NCI-H69 (cell line): ENCODE measurements around the gene USP34.

ENCODE experiments used
- DNase-seq: peaks from one replicate; lab custom pipeline; 2025; lab: John Stamatoyannopoulos, UW

The USP34 gene

GRCh38 chr2:61368687-61369665, 101.9 kb downstream of the USP34 start:
- DNase-seq = no peak

DNA sequence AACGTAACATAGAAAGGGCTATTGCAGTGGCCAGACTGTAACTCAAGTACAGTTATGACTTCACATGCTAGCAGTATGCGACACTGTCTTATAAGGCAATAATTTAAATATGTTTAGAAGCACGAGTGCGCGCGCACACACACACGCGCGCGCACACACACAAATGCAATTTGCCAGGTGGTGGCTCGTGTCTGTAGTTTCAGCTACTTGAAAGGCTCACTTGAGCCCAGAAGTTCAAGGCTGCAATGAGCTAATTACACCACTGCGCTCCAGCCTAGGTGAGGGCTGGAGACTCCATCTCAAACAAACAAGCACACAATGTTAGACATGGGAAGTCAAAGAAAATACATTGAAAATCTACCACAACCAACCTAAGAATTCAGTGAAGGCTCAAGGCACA, 103.7 kb downstream of the USP34 start:
- no peak for DNase-seq

DNA sequence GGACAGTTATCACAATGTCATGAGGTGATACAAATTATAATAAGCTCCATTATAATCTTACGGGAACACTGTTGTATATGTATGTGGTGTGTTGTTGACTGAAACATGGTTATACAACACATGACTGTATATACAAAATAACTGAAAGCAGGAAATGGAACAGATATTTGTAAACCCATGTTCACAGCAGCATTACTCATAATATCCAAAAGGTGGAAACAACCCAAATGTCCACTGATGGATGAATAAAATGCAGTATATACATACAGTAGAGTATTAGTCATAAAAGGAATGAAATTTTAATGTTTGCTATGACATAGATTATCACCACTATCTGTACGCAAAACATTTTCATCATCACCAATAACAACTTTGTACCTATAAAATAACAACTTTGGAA, 107.3 kb downstream of the USP34 start:
- DNase-seq = no peak

GRCh38 chr2:61362873-61363272, 108.0 kb downstream of the USP34 start:
- no peak for DNase-seq

GRCh38 chr2:61361068-61361467, 109.8 kb downstream of the USP34 start:
- DNase-seq = no peak

DNA sequence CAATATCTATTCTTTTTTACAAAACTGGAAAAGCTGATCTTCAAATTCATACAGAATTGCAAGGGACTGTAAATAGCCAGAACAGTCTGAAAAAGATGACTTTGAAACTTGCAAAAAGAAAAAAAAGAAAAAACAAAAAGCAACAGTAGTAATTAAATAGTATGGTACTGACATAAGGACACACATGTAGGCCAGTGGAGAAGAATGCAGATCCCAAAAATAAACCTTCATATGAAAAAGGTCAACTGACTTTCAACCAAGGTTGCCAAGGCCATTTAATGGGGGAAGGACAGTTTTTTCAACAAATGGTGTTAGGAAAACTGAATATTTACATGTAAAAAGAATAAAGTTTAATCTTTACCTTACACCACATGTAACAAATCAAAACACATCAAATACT, 111.8 kb downstream of the USP34 start:
- no peak for DNase-seq

DNA sequence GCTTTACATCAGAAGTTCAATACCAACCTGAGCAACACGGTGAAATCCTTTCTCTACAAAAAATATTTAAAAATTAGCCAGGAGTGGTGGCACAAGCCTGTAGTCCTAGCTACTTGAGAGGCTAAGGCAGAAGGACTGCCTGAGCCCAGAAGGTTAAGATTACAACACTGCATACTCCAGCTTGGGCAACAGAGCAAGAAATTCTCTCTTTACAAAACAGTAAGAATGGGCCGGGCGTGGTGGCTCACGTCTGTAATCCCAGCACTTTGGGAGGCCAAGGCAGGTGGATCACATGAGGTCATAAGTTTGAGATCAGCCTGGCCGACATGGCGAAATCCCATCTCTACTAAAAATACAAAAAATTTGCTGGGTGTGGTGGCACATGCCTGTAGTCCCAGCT, 113.2 kb downstream of the USP34 start:
- no peak for DNase-seq

GRCh38 chr2:61356958-61357350, 113.9 kb downstream of the USP34 start:
- DNase-seq = no peak

DNA sequence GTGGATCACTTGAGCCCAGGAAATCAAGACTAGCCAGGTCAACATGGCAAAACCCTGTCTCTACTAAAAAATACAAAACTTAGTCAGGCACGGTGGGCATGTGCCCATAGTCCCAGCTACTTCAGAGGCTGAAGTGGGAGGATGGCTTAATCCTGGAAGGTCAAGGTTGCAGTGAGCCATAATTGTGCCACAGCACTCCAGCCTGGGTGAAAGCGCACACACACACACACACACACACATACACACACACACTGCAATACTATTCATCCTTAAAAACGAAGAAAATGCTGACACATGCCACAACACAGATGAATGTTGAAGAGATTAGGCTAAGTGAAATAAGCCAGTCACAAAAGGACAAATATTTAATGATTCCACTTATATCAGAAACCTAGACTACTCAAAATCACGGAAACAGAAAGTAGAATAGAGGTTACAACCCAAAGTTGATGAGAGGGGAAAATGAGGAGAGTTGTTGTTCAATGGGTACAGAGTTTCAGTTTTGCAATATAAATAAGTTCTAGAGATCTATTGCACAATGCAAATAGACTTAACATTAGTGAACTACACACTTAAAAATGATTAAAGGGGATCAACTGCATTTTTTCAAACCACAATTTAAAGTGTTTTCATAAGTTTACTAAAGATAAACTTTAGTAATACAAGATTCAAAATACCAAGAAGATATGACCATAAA, 114.5 kb downstream of the USP34 start:
- no peak for DNase-seq

- no peak for DNase-seq
These were observed 116.2 kb downstream of the USP34 start for GRCh38 chr2:61354543-61355197.

DNA sequence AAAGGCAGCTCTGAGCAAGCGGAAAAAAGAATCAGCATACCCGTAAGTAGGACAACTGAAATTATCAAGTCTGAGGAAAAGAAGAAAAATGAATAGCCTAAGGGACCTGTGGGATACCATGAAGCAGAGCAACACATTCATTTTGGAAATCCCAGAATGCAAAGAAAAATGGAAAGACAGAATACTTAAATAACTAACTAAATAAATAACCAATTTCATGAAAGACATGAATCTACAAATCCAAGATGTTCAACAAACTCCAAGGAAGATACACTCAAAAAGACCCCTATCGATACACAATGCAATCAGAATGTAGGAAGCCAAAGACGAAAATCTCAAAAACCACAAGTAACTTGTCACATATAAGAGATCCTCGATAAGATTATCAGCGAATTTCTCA, 117.0 kb downstream of the USP34 start:
- DNase-seq = no peak

DNA sequence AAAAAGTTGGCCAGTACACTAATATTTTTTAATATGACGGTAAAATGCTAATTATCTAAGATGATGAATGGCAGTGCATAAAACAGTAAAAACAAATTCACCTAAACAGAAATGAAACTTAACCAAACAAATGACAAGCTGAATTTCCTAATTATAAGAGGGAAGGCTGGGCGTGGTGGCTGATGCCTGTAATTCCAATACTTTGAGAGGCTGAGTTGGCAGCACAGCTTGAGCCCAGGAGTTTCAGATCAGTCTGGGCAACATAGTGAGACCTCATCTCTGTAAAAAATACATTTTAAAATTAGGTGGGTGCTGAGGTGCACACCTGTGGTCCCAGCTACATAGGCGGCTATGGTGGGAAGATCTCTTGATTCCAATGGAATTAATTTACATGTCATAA, 120.1 kb downstream of the USP34 start:
- DNase-seq = no peak

DNA sequence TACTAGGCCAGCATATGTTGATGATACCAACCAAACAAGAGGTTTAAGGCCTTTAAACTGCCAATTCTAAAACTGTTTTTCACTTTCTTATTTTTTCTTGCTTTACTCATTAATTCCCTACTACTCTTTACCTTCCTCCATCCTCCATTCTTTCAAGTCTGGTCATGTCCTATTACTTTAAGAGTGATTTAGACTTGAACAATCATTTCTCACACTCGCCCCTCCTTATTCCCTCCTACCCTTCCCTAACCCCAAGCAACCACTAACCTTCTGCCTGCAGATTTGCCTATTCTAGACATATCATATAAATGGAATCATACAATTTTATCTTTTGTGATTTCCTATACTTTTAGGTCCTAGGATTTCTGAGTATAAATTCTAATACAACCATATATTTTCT, 127.7 kb downstream of the USP34 start:
- DNase-seq = no peak

- DNase-seq = no peak
These were observed 130.6 kb downstream of the USP34 start for GRCh38 chr2:61340242-61340641.

- DNase-seq = no peak
These were observed 132.4 kb downstream of the USP34 start for GRCh38 chr2:61338447-61338846.

DNA sequence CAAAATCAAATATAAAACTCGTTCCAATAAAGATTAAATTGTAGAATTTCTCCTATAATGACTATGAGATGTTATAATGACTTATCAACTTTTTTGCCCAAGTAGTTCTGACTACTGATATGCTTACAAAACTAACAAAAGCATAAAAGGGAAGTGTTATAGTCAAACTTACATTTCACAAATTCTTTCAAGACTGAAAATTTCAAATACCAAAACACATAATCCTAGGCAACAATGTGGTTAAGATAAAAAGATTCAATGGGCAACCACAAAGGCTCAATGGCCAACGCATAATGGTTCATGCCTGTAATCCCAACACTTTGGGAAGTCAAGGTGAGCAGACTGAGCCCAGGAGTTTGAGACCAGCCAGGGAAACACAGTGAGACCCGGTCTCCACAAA, 135.7 kb downstream of the USP34 start:
- DNase-seq = no peak

DNA sequence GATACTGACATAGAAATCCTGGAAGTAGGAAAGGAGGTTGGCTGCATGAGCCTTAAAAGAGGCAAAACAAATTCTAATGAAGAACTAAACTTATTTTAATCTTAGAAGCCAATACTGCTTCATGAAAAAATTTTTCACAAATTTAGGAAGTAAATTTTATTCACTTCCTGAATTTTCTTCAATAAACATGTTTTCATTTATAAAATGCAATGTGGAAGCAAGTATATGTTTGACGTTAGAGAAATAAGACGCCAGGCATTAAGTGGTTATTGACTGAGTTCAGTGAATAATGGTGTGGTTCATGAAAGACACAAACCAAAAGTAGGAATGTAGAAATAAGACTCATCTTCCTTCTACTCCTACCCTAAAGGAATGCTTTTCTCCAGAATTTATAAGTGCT, 136.4 kb downstream of the USP34 start:
- DNase-seq = no peak

- no peak for DNase-seq
These were observed 142.1 kb downstream of the USP34 start for GRCh38 chr2:61328707-61329251.

DNA sequence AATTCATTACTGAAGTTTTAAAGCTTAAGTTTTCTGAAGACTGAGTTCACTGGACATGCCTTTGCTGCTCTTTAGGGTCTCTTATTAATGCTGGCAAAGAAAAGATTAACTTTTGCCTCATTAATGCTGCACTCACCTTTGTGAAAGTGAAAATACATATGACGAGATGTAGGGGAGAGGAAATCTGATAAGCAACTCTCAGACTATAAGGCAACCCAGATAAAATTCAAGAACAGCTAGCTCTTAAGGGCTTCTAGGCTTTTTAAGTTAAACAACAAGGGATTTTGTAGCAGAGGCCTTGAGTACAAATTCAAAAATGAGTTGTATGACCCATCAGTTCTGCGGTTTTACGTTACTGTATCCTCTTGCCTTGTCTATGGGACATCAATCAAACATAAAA, 143.7 kb downstream of the USP34 start:
- DNase-seq = no peak

- DNase-seq = no peak
These were observed 144.5 kb downstream of the USP34 start for GRCh38 chr2:61326423-61326822.

DNA sequence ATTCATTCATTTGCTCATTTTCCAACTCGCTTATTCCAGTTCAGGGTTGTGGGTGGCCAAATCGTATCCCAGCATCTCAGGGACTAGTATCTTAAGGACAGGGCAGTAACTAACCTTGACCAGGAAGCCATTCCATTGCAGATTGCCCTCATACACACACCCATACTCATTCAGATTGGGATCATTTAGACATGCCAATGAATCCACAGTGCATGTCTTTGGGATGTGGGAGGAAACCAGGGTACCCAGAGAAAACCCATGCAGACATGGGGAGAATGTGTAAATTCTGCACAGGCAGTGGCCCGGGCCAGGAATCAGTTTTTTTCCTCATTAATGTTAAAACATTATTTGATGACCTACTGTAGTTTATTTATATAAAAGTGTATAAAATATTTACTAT, 150.7 kb downstream of the USP34 start:
- no peak for DNase-seq

DNA sequence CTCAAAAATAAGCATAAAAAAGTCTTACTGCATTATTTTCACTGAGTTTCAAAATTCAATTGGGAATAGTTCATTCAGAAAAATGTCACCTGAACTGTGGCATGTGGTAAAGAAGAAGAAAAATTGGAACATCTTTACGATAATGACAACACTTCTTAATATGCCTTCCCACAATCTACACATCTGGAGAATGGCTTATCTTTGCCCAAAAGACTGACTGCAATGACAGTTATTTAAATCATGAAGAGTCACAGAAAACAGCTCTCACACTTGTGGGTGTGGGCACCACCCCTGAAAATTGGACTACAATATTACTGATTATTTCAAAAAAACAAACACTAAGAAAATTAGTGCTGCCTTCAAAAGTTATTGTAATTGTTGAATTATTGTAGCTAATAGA, 152.3 kb downstream of the USP34 start:
- DNase-seq = no peak

DNA sequence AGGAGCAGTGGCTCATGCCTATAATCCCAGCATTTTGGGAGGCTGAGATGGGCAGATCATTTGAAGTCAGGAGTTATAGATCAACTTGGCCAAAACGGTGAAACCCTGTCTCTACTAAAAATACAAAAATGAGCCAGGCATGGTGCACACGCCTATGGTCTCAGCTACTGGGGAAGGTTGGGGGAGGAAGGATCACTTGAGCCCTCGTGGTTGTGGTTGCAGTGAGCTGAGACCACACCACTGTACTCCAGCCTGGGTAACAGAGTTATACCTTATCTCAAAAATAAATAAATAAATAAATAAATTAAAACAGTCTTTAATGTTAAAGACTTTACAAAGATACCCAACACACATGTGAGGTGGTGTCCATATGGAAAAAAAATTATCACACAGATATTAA, 174.9 kb downstream of the USP34 start:
- no peak for DNase-seq
